Choroid plexus epithelial cell (primary cell): ENCODE measurements around the gene RFTN1.

Source experiments
- DNase-seq: peaks from one replicate; pipeline ENCODE4 v3.0.0-alpha.2; 2010; ENCODE audit warnings: low read depth
- H3K4me3 ChIP-seq: 2 replicates; pipeline ENCODE4 v1.5.1; 2011; ENCODE audit warnings: low read depth, mild to moderate bottlenecking, control low read depth, low read length, moderate library complexity
- TF ChIP-seq, protein P1 (sequence below): conservative IDR thresholded peaks from 2 replicates; pipeline ENCODE4 v1.5.1; 2011; ENCODE audit warnings: low read depth, mild to moderate bottlenecking, control low read depth, inconsistent platforms, low read length, moderate library complexity

The RFTN1 gene

DNA sequence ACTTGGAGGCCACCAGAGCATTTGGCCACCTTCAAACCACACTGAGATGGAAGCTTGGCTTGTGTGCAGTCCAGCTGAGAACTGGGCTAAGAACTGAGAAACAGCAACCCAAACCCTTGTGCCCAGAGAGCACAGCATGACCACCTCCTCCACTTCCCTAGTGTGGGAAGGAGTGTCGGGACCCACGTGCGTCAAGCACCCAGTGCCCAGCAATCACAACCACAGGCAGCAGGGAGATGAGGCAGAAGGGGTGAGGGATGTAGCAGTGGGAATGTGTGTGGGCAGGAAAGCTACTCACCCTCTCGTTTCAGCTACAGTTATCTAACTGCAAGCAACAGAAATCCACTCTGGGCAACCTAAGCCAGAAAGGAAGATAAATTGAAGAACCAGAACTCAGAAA lies 25.0 kb upstream of the RFTN1 start:
- DNase-seq = no peak
- no peak overlapping the region for H3K4me3 ChIP-seq
- TF ChIP-seq, protein P1, sequence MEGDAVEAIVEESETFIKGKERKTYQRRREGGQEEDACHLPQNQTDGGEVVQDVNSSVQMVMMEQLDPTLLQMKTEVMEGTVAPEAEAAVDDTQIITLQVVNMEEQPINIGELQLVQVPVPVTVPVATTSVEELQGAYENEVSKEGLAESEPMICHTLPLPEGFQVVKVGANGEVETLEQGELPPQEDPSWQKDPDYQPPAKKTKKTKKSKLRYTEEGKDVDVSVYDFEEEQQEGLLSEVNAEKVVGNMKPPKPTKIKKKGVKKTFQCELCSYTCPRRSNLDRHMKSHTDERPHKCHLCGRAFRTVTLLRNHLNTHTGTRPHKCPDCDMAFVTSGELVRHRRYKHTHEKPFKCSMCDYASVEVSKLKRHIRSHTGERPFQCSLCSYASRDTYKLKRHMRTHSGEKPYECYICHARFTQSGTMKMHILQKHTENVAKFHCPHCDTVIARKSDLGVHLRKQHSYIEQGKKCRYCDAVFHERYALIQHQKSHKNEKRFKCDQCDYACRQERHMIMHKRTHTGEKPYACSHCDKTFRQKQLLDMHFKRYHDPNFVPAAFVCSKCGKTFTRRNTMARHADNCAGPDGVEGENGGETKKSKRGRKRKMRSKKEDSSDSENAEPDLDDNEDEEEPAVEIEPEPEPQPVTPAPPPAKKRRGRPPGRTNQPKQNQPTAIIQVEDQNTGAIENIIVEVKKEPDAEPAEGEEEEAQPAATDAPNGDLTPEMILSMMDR = no peak

DNA sequence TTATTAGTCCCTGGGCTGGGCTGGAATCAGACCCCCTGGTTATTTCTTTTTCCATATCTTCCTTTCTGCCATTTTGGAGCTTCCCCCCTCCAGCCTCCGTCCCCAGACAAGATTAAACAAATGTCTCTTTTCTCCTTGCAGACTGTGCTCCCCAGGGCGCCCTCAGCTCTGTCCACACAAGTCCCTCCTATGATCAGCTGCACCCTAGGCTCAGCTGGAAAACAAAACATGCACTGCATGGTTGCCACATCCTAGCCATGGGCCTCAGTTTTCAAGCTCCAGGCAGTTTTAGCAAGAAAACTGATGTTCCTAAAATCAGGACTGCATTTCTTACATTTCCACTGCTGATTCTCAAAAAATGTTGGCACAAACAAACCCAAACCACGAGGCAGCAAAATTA lies 23.5 kb upstream of the RFTN1 start:
- no peak overlapping the region for H3K4me3 ChIP-seq
- peak; percentile 27 for DNase-seq
- TF ChIP-seq, protein P1 = no peak

DNA sequence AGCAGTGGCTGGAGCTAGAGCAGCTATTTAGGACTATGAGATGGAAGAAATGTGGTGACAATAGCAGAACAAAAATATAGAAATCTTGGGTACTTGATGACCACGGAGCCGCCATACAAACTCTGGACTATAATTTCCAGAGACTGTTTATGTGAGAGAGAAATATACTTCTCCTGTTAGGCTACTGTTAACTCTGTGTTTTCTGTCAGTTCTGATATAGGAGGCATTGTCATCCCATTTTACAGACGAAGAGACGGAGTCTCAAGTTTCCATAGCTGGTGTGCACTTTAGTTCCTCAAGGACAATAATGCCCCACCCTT lies 22.8 kb upstream of the RFTN1 start:
- DNase-seq = no peak
- no peak overlapping the region for H3K4me3 ChIP-seq
- TF ChIP-seq, protein P1 = no peak

DNA sequence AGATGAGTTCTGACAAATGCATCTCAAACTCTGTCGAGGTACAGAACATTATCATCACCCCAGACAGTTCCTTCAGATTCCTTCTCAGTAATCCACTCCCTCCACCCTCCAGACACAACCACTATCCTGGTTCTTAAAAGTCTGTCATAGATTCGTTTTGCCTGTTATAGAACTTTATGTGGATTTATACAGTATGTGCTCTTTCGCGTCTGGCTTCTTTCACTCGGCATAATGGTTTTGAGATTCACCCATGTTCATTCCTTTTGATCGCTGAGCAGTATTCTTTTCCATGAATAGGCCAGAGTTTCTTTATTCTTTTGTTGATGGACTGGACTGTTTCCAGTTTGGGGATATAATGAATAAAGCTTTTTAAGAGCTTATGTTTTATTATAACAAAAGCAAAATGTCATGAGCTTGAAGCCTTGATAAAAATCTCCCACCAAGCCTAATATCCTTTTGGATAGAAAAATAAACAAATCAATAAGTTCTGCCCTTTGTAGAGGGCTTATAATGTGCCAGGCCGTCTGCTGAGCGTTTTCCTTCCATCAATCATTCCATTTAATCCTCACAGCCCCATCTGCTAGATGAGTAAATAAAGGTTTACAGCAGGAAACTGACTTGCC lies 21.3 kb upstream of the RFTN1 start:
- H3K4me3 ChIP-seq = no peak overlapping the region
- DNase-seq = no peak
- TF ChIP-seq, protein P1 = no peak

DNA sequence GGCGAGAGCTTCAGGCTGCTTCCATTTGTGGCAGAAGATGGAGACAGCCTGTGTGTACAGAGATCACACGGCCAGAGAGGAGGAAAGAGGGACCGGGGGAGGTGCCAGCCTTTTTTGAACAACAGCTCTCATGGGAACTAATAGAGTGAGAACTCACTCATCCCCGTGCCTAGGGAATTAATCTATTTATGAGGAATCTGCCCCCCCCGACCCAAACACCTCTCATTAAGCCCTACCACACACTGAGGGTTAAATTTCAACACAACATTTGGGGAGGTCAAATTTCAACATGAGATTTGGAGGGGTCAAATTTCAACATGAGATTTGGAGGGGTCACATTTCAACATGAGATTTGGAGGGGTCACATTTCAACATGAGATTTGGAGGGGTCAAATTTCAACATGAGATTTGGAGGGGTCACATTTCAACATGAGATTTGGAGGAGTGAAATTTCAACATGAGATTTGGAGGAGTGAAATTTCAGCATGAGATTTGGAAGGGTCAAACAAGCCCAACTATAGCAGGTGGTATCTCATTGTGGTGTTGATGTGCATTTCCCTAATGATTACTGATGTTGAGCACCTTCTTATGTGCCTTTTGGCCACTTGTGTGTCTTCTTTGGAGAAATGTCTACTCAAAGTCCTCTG lies 20.6 kb upstream of the RFTN1 start:
- H3K4me3 ChIP-seq = no peak overlapping the region
- TF ChIP-seq, protein P1 = no peak
- DNase-seq = peak; percentile 41

DNA sequence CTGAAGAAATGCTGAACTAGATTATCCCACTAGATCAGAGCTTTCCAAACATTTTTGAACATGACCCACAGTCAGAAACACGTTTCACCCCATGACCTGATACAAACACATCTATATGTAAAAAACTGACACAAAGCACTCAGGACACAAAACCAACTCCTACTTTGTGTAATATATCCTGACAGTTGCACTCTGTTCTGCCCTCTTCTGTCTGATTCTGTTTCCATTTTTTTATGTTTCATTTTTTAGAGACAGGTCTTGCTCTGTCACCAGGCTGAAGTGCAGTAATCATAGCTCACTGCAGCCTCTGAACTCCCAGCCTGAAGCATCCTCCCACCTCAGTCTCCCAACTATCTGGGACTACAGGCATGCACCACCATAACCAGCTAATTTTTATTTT lies 15.8 kb upstream of the RFTN1 start:
- DNase-seq = peak; percentile 49
- TF ChIP-seq, protein P1 = peak; percentile 40
- H3K4me3 ChIP-seq = no peak overlapping the region

DNA sequence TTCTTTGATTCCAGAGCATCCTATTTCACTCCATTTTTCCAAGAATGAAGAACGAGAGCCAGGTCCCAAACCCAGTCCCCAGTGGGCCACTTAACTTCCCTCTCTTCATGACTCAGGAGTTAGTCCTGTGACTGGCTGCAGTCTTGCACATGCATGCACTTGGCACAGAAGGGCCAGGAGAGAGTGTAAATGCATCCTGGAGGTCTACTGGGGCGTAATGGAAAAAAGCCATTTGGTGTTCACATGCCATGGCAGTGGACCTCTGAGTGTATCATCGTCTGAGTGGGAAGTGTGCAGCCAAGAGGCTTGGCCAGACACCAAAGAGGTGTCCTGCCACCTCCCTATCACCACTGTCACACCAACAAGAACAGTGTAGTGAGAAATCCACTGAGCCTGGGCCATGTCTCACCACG lies 15.1 kb upstream of the RFTN1 start:
- TF ChIP-seq, protein P1 = no peak
- no peak overlapping the region for H3K4me3 ChIP-seq
- no peak for DNase-seq
